IMR-90 (cell line): ENCODE data around the gene L3MBTL3. TPM values are rescaled to one million over a fixed set of nuclear protein-coding genes. Genes with fewer than 3 reads are reported as not detected.

ENCODE experiments used
- ATAC-seq: fragments of 200-7000 bp; cut with Tn5 transposase; 2 replicates; pipeline ENCODE4 v1.9.1; 2020; ENCODE audit warnings: low read depth, mild to moderate bottlenecking, moderate library complexity
- BruUV-seq: library from RNA; stranded (reverse); fragments of 400-500 nt; replicated peaks from 2 replicates; lab custom pipeline; 2021; lab: Mats Ljungman, UMichigan
- CTCF ChIA-PET: fragments of 300-600 bp; formaldehyde crosslinking; extraction: SDS; loops from one replicate; lab custom pipeline; 2021; ENCODE audit warnings: antibody characterized with exemption; lab: Yijun Ruan, JAX
- POLR2A ChIA-PET: fragments of 300-600 bp; sonication (Branson Sonifier 250); formaldehyde crosslinking; loops from one replicate; lab custom pipeline; 2022; ENCODE audit warnings: antibody characterized with exemption; ENCODE audit not compliant: unreplicated experiment; lab: Charles Lee
- DNase-seq: peaks from one replicate; pipeline ENCODE4 v3.0.0; 2013
- H2AFZ ChIP-seq: replicated peaks from 2 replicates; pipeline ENCODE3; 2013; ENCODE audit warnings: low read length, mild to moderate bottlenecking; ENCODE audit not compliant: poor library complexity
- H2AK5ac ChIP-seq: 2 replicates; pipeline ENCODE4 v1.6.1; 2013; ENCODE audit warnings: low read depth, low read length, inconsistent platforms
- H2AK9ac ChIP-seq: replicated peaks from 2 replicates; pipeline ENCODE3; 2013; ENCODE audit warnings: mild to moderate bottlenecking, low read depth, low read length, moderate library complexity; ENCODE audit not compliant: poor library complexity
- H2BK120ac ChIP-seq: 2 replicates; pipeline ENCODE4 v1.6.1; 2013; ENCODE audit warnings: low read depth, low read length, inconsistent platforms
- H2BK15ac ChIP-seq: 3 replicates; pipeline ENCODE4 v1.6.1; 2013; ENCODE audit warnings: low read depth, low read length, inconsistent platforms
- H2BK20ac ChIP-seq: 2 replicates; pipeline ENCODE4 v1.6.1; 2013; ENCODE audit warnings: low read depth, mild to moderate bottlenecking, inconsistent platforms, low read length, moderate library complexity
- H2BK5ac ChIP-seq: 2 replicates; pipeline ENCODE4 v1.6.1; 2013; ENCODE audit warnings: mild to moderate bottlenecking, low read depth, low read length, inconsistent platforms; ENCODE audit not compliant: poor library complexity, severe bottlenecking
- H3K14ac ChIP-seq: replicated peaks from 2 replicates; pipeline ENCODE4 v1.6.1; 2013; ENCODE audit warnings: low read depth, low read length, inconsistent platforms
- H3K18ac ChIP-seq: 2 replicates; pipeline ENCODE4 v1.6.1; 2013; ENCODE audit warnings: low read depth, low read length, control low read depth
- H3K23ac ChIP-seq: 2 replicates; pipeline ENCODE4 v1.6.1; 2013; ENCODE audit warnings: low read depth, low read length, inconsistent platforms
- H3K27ac ChIP-seq: 2 replicates; pipeline ENCODE4 v1.5.1; 2013; ENCODE audit warnings: mild to moderate bottlenecking, control low read depth, low read length; ENCODE audit not compliant: insufficient read depth
- H3K27me3 ChIP-seq: 2 replicates; pipeline ENCODE4 v1.6.1; 2013; ENCODE audit warnings: low read length; ENCODE audit not compliant: control insufficient read depth, insufficient read depth
- H3K36me3 ChIP-seq: 2 replicates; pipeline ENCODE4 v1.6.1; 2013; ENCODE audit warnings: low read length, mixed read lengths; ENCODE audit not compliant: control insufficient read depth, insufficient read depth
- H3K4ac ChIP-seq: 2 replicates; pipeline ENCODE4 v1.6.1; 2013; ENCODE audit warnings: low read depth, low read length, inconsistent platforms
- H3K4me1 ChIP-seq: 2 replicates; pipeline ENCODE4 v1.6.1; 2013; ENCODE audit warnings: low read length, mixed read lengths; ENCODE audit not compliant: control insufficient read depth, insufficient read depth
- H3K4me2 ChIP-seq: 2 replicates; pipeline ENCODE4 v1.6.1; 2013; ENCODE audit warnings: low read depth, mild to moderate bottlenecking, control low read depth, low read length, moderate library complexity
- H3K4me3 ChIP-seq: 2 replicates; pipeline ENCODE4 v1.5.1; 2013; ENCODE audit warnings: low read depth, mild to moderate bottlenecking, control low read depth, low read length, moderate library complexity; ENCODE audit not compliant: insufficient read depth
- H3K56ac ChIP-seq: 2 replicates; pipeline ENCODE4 v1.6.1; 2013; ENCODE audit warnings: low read length, inconsistent platforms; ENCODE audit not compliant: insufficient read depth; ENCODE audit errors: extremely low read depth
- H3K79me1 ChIP-seq, 2 experiments: 2 replicates each; pipeline ENCODE4 v1.6.1; 2013; ENCODE audit warnings: low read length in 2 of 2, inconsistent platforms in 1 of 2, low read depth in 1 of 2
- H3K9ac ChIP-seq: 2 replicates; pipeline ENCODE4 v1.6.1; 2013; ENCODE audit warnings: low read depth, low read length, control low read depth
- H3K9me1 ChIP-seq: 2 replicates; pipeline ENCODE4 v1.6.1; 2013; ENCODE audit warnings: low read length, inconsistent platforms; ENCODE audit not compliant: insufficient read depth
- H3K9me3 ChIP-seq: 2 replicates; pipeline ENCODE4 v1.6.1; 2013; ENCODE audit warnings: low read length; ENCODE audit not compliant: control insufficient read depth, insufficient read depth
- H4K20me1 ChIP-seq: 2 replicates; pipeline ENCODE4 v1.6.1; 2013; ENCODE audit warnings: low read length, inconsistent platforms; ENCODE audit not compliant: insufficient read depth
- H4K5ac ChIP-seq: 2 replicates; pipeline ENCODE4 v1.6.1; 2013; ENCODE audit warnings: mild to moderate bottlenecking, low read depth, low read length, control low read depth
- H4K8ac ChIP-seq, 2 experiments: 2 replicates each; pipeline ENCODE4 v1.6.1; 2013; ENCODE audit warnings: low read depth in 2 of 2, low read length in 2 of 2, control low read depth in 1 of 2, inconsistent platforms in 1 of 2
- H4K91ac ChIP-seq: 2 replicates; pipeline ENCODE4 v1.6.1; 2013; ENCODE audit warnings: low read depth, low read length, inconsistent platforms; ENCODE audit not compliant: insufficient read depth
- BHLHE40 ChIP-seq: fragments of 150-350 bp; IDR thresholded peaks from 2 replicates; pipeline ENCODE4 v1.6.1; 2016; ENCODE audit warnings: mild to moderate bottlenecking, low read depth, low read length
- CEBPB ChIP-seq: IDR thresholded peaks from 2 replicates; pipeline ENCODE4 v1.6.1; 2012; ENCODE audit warnings: low read depth, low read length, improper control_type of control experiment
- CHD1 ChIP-seq: IDR thresholded peaks from 2 replicates; pipeline ENCODE4 v1.6.1; 2012; ENCODE audit warnings: low read depth, low read length, improper control_type of control experiment
- FOS ChIP-seq: fragments of 150-350 bp; IDR thresholded peaks from 2 replicates; pipeline ENCODE4 v1.6.1; 2016; ENCODE audit warnings: low read depth, low read length
- POLR2A ChIP-seq: IDR thresholded peaks from 2 replicates; pipeline ENCODE4 v1.6.1; 2012; ENCODE audit warnings: mild to moderate bottlenecking, low read depth, low read length
- RCOR1 ChIP-seq: IDR thresholded peaks from 2 replicates; pipeline ENCODE4 v1.6.1; 2012; ENCODE audit warnings: mild to moderate bottlenecking, low read length, improper control_type of control experiment; ENCODE audit not compliant: insufficient replicate concordance
- RFX5 ChIP-seq: IDR thresholded peaks from 2 replicates; pipeline ENCODE4 v1.8.0; 2012; ENCODE audit warnings: low read depth, mild to moderate bottlenecking, low read length, moderate library complexity
- SMC3 ChIP-seq: fragments of 150-350 bp; IDR thresholded peaks from 2 replicates; pipeline ENCODE4 v1.6.1; 2016; ENCODE audit warnings: low read depth, mild to moderate bottlenecking, antibody characterized with exemption, low read length, moderate library complexity
- WGBS, 2 experiments: methylation state at CpG; one replicate each; pipeline versions ENCODE4 v1.1.5 to v1.1.7; 2013; ENCODE audit warnings: missing lambda C conversion rate in 2 of 2; ENCODE audit not compliant: insufficient read length in 1 of 2; ENCODE audit errors: extremely low coverage in 2 of 2; 5-methylcytosine and 5-hydroxymethylcytosine counted together
- dilution Hi-C: fragments of 300-500 bp; cut with HindIII; formaldehyde crosslinking; loops from one replicate; pipeline ENCODE4 v1.14.3; 2018; ENCODE audit warnings: low sequenced_read_pairs; ENCODE audit not compliant: unreplicated experiment
- in situ Hi-C: fragments of 300-500 bp; cut with MboI; formaldehyde crosslinking; loops from 3 replicates; pipeline ENCODE4 v1.14.3; 2019; ENCODE audit warnings: low sequenced_read_pairs, inconsistent platforms, mixed read lengths
- intact Hi-C: fragments of 100-400 bp; cut with micrococcal nuclease; formaldehyde crosslinking; loops from 2 replicates; pipeline ENCODE4 v1.10.0; 2022
- polyA plus RNA-seq, 3 experiments: library from polyadenylated mRNA; depleted of rRNA; stranded (reverse); fragments of >200 nt; gene quantifications; 2 replicates each; pipeline ENCODE4 v1.2.3, GENCODE V29; 2012; ENCODE audit warnings: low replicate concordance in 1 of 3
- total RNA-seq: library from RNA; depleted of rRNA; stranded (reverse); fragments of >200 nt; gene quantifications from 2 replicates; pipeline ENCODE4 v1.2.3, GENCODE V29; 2012
- TF ChIP-seq, protein P1 (sequence below): fragments of 150-350 bp; IDR thresholded peaks from 2 replicates; pipeline ENCODE4 v1.6.1; 2016; ENCODE audit warnings: low read depth, mild to moderate bottlenecking, low read length, moderate library complexity, borderline replicate concordance

The L3MBTL3 gene
- total and polyA plus RNA-seq, 2 of the 4 experiments (the other 2 are of a cell fraction) = 7.2 to 10.9 TPM

- Histone ChIP-seq H3K4me1 (peaks cover 5% of the 10 kb centered on the region; the same call in 1 of the 2 replicates), H3K56ac (no peak overlapping the region), H4K5ac (no peak overlapping the region), H2BK5ac (no peak overlapping the region), H3K4me3 (no peak overlapping the region), H3K23ac (no peak overlapping the region), H2BK15ac (no peak overlapping the region), H2BK120ac (no peak overlapping the region), H3K79me1 (0 out of 4 replicates have a peak, but pooled peaks cover 0 to 3% of the 10 kb centered on the region in 2 experiments), H3K4me2 (no peak overlapping the region), H3K27ac (no peak overlapping the region), H3K9me1 (no peaks in the 10 kb centered on the region), H2AFZ (no peak overlapping the region), H2AK5ac (no peak overlapping the region), H3K14ac (0 out of 2 replicates have a peak overlapping the region, but pooled peaks have one; percentile 15), H3K9me3 (no peaks in the 10 kb centered on the region), H4K91ac (no peak overlapping the region), H3K4ac (no peak overlapping the region), H2BK20ac (no peak overlapping the region), H4K20me1 (no peaks in the 10 kb centered on the region), H3K27me3 (no peaks in the 10 kb centered on the region), H3K9ac (no peak overlapping the region), H4K8ac (no peak overlapping the region), H3K36me3 (peaks cover 2% of the 10 kb centered on the region; the same call in 1 of the 2 replicates), H2AK9ac (no peak overlapping the region), H3K18ac (no peak overlapping the region)
- ChIA-PET CTCF (no interaction called here), POLR2A (no interaction called here)
- DNase-seq = no peak
- dilution Hi-C loops (no loop called here), intact Hi-C loops (no loop called here), in situ Hi-C loops (no loop called here)
- no peak for ATAC-seq
- WGBS, 2 experiments = no CpG with 5 or more reads among the region's 6 CpGs
- BruUV-seq = no TSS peak
- TF ChIP-seq RCOR1 (no peak), SMC3 (no peak), POLR2A (no peak), BHLHE40 (no peak), RFX5 (no peak), CEBPB (no peak), FOS (no peak), CHD1 (no peak)
- TF ChIP-seq, protein P1, sequence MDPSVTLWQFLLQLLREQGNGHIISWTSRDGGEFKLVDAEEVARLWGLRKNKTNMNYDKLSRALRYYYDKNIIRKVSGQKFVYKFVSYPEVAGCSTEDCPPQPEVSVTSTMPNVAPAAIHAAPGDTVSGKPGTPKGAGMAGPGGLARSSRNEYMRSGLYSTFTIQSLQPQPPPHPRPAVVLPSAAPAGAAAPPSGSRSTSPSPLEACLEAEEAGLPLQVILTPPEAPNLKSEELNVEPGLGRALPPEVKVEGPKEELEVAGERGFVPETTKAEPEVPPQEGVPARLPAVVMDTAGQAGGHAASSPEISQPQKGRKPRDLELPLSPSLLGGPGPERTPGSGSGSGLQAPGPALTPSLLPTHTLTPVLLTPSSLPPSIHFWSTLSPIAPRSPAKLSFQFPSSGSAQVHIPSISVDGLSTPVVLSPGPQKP = no peak
Measured at GRCh38 chr6:130132286-130132701, 113.9 kb downstream of the L3MBTL3 start.
